HuH-7 (cell line): ENCODE data around the gene LPCAT1.

Source experiments
- DNase-seq: peaks from one replicate; pipeline ENCODE4 v3.0.0; 2011; ENCODE audit warnings: low spot score

The LPCAT1 gene

DNA sequence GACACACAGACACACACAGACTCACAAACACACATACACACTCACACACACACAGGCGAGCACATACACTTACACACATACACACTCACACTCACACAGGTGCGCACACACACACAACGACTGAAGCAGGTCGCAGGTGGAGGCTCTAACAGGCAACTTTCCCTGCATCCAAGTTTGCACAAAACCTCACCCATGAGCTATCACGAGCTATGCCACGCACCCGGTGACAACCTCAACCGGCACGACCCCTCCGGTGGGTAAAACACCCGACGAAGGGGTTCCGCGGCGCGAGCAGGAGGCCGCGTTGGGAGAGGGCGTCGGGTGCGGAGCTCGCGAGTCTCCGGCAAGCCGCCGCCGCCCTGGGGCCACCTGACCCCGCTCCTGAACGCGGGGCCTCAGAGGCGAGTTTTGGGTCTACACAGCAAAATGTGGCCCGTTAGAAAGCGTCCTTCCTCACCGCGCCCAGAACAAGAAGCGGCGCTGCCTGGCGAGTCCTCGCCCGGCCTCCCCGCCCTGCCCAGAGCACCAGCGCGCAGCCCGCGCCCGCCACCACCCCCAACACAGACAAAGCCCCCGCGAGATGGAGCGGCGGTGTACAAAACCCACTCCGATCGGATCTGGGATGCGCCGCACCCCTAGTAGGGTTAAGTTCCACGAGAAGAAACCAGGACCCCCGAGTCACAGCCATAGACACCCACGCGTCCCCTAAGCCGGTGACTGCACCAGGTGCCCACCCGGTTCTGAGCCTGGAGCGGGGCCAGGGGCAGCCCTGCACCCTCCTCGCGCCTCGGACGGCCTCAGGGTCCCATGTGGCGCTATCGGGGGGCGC is 79.2 kb downstream of the LPCAT1 start:
- DNase-seq, result no peak

DNA sequence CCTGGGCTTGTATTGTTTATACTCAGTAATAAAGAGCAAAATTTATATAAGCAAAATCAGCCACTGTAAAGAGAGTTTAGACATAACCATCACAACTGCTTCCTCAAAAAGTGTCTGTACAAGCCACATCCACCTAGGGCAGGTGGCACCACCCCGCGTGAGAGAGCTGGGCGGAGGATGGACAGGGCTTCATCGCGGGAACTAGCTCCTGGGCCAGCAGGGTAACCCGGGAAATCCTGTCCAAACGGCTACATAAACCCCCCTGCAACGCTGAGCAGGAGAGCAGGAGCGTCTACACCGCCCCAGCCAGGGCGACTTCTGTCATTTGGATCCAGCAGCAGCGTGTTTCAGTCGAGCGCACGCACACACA is 79.8 kb downstream of the LPCAT1 start:
- no peak for DNase-seq

DNA sequence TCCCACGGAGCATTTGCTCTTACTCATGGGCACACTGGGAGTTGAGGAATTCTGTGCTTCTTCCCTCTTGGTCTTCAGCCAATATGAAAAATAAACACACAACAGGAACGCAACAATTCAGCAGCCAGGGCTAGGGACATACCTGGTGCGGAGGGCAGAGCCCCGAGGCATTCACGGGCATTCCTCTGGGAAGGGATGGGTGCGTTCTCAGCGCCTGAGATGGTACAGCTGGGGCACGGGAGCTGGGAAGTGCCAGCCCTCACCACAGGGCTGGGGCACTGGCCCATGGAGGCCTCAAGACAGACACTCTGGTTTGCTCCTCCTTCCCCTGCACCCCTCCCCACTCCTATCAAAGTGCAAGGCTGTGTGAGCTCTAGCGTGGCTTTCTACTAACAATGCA is 80.6 kb downstream of the LPCAT1 start:
- DNase-seq, result no peak

DNA sequence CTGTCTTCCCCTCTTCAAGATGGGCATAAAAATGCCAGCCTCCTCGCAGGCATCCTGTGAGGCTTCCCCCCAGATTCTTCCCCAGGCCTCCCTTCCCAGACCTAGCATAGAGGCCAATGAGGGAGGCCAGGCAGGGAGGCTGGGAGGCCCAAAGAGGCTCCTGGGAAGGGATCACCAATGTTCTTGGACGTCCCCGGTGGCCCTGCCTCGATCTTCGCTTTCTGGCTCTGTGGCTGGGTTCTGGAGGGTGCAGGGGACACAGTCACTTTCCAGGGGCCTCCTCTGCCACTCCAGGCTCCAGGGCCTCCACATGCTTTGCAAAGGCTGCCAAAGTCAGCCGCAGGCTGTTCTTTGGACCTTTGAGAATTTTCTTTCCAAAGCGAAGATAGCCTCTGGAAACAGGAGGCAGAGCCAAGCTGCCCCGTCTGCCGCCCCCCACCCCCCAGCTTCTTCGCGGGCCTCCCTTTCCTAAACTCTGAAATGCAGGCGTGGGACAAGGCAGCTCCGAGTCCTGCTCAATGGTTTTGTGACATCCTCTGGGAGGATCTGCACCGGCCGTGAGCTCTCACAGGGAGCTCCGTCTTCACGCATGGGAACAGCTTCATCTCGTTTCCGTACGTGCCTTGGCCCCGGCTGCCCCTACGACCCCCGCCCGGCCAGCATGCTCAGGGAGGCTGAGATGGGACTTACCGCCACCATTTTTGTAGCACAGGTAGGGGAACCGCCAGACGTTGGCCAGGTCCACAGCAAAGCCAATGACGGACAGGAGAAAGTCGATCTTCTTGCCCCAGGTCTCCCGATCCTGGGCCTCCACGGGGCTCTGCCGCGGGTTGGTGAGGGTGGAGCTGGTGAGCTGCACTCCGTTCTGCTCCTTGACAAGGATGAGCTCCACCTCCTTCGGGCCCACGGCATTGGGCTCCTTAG is 81.3 kb downstream of the LPCAT1 start:
- DNase-seq, result no peak

DNA sequence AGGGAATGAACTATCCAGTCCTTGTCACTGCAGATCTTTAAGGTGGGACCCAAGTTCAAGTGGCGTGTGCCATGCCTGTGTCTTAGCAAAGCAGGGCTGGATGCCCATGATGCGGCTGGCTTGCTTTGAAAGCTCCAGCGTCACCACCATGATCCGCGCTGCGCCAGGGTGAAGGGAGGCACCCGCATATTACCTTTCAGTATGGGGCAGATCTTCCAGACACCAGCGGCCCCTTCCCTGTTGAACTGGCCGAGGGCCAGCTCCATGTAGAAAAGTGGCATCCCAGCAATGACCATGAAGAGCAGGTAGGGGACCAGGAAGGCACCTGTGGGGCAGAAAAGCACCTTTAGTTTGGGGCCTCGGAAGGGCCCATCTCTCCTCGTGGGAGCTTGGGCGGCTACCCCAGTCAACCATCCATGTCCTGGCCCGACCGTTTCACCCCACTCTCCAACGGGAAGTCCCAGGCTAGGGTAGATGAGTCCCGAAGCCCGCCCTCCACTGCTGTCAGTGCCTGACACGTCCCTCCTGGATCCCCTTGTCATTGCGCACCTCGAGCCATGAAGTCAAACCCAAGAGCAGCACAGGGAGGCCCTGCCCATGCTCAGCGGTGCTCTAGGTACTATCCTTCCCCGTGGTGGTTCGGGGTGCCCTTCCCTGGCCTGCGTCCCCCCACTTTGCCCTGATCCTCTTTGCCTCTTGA is 82.4 kb downstream of the LPCAT1 start:
- no peak for DNase-seq

GRCh38 chr5:1440098-1440493 is 83.7 kb downstream of the LPCAT1 start:
- DNase-seq, result no peak

GRCh38 chr5:1439388-1440097 is 84.2 kb downstream of the LPCAT1 start:
- DNase-seq, result no peak

DNA sequence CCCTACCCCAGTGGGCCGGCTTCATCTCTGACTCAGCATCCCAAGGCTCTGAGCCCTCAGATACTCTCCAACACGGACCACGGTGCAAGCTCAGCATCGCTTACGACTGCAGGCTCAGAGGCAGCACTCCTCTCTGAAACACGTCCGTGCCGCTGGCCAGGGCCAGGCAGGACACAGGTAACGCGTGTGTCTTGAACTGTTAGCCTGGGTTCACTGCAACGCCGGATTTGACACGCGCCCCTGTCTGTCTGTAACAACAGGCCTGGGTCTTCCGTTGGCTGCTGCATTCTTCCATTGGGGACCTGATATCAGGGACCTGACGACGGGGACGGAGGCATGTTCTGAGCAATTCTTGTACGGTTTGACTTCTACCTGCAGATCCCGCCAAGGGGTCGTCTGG is 84.9 kb downstream of the LPCAT1 start:
- DNase-seq, result no peak

GRCh38 chr5:1437876-1438559 is 85.7 kb downstream of the LPCAT1 start:
- no peak for DNase-seq

DNA sequence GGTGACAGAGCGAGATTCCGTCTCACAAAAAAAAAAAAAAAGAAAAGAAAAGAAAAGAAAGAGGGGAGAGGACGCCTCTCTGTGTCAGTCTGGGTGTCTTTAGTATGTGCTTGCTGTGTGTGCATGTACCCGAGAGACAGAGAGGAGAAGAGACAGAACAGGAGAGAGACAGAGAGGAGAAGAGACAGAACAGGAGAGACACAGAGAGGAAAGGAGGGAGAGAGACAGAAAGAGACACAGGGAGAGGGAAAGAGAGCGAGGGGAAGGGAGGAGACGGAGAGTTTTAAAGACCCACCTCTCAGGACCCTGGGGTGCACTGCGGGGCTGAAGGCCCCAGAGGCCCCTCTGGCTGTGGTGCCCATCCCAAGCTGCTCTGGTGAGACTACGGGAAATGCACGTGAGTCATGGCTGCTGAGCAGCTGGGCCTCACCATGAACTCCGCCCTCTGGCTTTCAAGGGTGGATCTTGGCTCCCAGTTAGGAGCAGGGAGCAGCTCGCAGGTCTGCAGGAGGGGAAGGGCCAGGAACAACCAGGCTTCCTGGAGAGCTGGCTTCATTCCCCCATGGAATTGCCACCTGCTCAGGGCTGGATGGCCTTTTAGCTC is 86.4 kb downstream of the LPCAT1 start:
- DNase-seq, result peak; percentile 58

GRCh38 chr5:1436681-1437080 is 87.1 kb downstream of the LPCAT1 start:
- DNase-seq, result no peak

GRCh38 chr5:1436036-1436435 is 87.7 kb downstream of the LPCAT1 start:
- no peak for DNase-seq

GRCh38 chr5:1435369-1435768 is 88.4 kb downstream of the LPCAT1 start:
- DNase-seq, result no peak

- no peak for DNase-seq
Observed at GRCh38 chr5:1432296-1432695, 91.5 kb downstream of the LPCAT1 start.

- no peak for DNase-seq
Observed at GRCh38 chr5:1431896-1432295, 91.9 kb downstream of the LPCAT1 start.

DNA sequence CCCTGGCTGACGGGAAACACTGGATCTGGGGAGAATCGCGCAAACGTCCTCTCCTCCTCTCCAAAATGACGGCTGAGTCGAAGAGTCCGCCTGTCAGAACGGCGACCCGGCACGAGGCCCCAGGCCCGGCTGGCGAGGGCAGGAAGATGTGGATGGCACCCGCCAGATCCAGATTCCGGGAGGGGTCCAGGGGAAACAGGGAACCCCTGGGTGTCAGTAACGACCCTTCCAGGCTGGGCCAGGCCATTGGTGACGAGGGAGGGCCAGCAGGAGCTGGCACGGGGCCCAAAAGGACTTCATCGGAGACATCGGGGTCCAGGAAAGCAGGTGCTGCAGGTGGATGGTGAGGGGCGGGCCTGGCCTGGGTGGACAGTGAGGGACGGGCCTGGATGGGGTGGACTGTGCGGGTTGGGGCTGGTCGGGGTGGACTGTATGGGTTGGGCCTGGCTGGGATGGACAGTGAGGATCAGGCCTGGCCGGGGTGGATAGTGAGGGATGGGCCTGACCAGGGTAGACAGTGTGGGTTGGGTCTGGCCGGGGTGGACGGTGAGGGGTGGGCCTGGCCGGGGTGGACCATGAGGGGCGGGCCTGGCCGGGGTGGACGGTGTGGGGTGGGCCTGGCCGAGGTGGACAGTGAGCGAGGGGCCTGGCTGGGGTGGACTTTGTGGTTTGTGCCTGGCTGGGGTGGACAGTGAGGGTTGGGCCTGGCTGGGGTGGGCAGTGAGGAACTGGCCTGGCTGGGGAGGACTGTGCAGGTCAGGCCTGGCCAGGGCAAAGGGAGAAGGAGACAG is 92.5 kb downstream of the LPCAT1 start:
- DNase-seq, result no peak

DNA sequence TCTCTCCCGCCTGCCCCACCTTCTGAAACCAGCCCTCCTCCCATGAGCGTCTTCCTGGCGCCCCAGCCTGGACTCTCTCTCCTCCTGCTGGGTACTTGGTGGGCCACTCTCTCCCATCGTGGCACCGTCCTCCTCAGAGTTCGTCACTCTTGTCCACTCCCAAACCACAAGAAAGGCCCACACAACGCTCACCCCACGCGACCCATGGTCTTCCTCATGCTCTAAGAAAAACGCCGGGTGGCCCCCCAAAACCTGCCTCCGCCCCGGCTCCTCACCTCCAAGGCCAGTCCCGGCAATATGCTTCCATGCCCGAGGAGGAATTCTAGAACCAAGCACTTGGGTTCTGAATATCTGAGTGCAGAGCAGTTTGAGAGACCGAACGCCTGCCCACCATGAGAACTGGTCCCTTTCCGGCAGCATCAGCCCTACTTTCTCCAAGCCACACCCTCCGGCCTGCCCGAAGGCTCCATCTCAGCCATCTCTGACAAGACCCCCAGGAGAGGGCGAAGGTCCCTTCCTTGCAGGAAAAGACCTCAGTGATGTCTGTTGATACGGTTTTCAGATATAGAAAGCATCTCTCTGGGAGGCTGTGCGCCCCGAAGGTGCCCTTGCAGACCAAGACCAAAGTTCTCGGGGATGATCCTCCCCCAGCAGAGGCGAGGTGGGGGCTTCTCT is 93.5 kb downstream of the LPCAT1 start:
- no peak for DNase-seq

DNA sequence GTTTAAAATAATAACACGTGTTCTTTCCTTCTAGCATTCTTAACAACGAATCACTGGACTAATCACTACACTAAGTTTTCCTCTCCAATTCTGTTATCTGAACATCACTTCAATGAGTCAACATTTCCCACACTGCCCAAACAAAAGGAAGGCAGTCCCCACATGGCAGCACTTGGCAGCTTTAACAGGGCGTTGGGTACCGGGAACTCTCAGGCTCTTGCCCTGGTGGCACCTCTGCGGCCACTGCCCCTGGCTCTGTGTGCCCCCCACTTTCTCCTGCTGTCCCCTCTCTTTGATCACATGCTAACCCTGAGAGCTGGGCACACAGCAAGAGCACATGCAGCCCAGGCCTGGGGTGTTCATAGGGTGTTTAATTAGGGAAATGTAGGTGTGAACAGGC is 94.3 kb downstream of the LPCAT1 start:
- no peak for DNase-seq

DNA sequence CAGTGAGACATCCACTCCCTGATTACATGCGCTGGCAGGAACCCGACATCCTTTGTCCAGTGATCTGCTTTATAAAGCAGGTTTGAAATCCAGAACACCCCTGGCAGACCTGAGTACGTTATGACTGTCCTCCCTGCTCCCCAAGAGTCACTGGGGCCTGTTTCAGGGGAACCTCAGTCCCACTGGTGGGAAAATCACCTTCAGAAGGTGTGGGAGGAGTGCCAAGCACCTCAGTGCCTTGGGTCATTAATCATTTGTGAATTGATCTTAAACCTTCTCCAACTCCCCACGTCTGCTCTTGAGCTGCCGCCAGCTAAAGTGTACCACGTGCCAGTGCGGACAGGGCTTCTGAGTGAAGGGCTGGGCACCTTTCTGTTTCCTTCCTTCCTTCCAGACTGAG is 94.7 kb downstream of the LPCAT1 start:
- no peak for DNase-seq

- DNase-seq, result no peak
Observed at GRCh38 chr5:1428107-1428506, 95.7 kb downstream of the LPCAT1 start.
